K562 (cell line): ENCODE data around the gene UBR3. TPM values are rescaled to one million over a fixed set of nuclear protein-coding genes. Genes with fewer than 3 reads are reported as not detected.

Source experiments
- FOXM1 ChIP-seq, 2 experiments: fragments of 450-650 bp in 1 of 2; sonication (generic) in 1 of 2; formaldehyde crosslinking in 1 of 2; IDR thresholded peaks; 2 replicates each; pipeline versions ENCODE4 v1.6.1 to v1.9.0; 2017 to 2022; ENCODE audit warnings: low read depth in 2 of 2, mild to moderate bottlenecking in 2 of 2, missing genetic modification reagents in 1 of 2, moderate library complexity in 1 of 2
- HDAC2 ChIP-seq: fragments of 450-650 bp; IDR thresholded peaks from 2 replicates; pipeline ENCODE4 v1.6.1; 2016; ENCODE audit warnings: mild to moderate bottlenecking
- MCM7 ChIP-seq, 2 experiments: fragments of 450-650 bp; IDR thresholded peaks; 2 replicates each; pipeline ENCODE4 v1.6.1; 2016 to 2018
- PRPF4 ChIP-seq: fragments of 200-400 bp; formaldehyde crosslinking; IDR thresholded peaks from one replicate; pipeline ENCODE4 v1.6.1; 2017; ENCODE audit warnings: low read length, low read depth, mild to moderate bottlenecking; ENCODE audit not compliant: insufficient read depth, poor library complexity, severe bottlenecking
- SP1 ChIP-seq: sonication (generic); formaldehyde crosslinking; IDR thresholded peaks from 2 replicates; pipeline ENCODE4 v1.8.1; 2022; ENCODE audit warnings: mild to moderate bottlenecking, missing genetic modification reagents
- TEAD4 ChIP-seq, 2 experiments: sonication (generic) in 1 of 2; formaldehyde crosslinking in 1 of 2; IDR thresholded peaks; 2 replicates each; pipeline versions ENCODE4 v1.6.1 to v1.8.0; 2012 to 2022; ENCODE audit warnings: borderline replicate concordance in 1 of 2, inconsistent platforms in 1 of 2, low read length in 1 of 2, mild to moderate bottlenecking in 1 of 2, missing genetic modification reagents in 1 of 2
- ZBTB7A ChIP-seq: IDR thresholded peaks from 2 replicates; pipeline ENCODE4 v1.6.1; 2011; ENCODE audit warnings: low read depth, mild to moderate bottlenecking, low read length, moderate library complexity, borderline replicate concordance; ENCODE audit not compliant: control insufficient read depth
- ZFP36 ChIP-seq: fragments of 150-350 bp; IDR thresholded peaks from 2 replicates; pipeline ENCODE4 v1.6.1; 2018; ENCODE audit warnings: low read length, low read depth; ENCODE audit not compliant: partially characterized antibody
- ZNF124 ChIP-seq: sonication (generic); formaldehyde crosslinking; IDR thresholded peaks from 2 replicates; pipeline ENCODE4 v1.8.1; 2022; ENCODE audit warnings: missing genetic modification reagents
- ZNF431 ChIP-seq: sonication (generic); formaldehyde crosslinking; IDR thresholded peaks from 2 replicates; pipeline ENCODE4 v1.8.0; 2022; ENCODE audit warnings: mild to moderate bottlenecking, missing genetic modification reagents
- polyA plus RNA-seq, 8 experiments: library from polyadenylated mRNA; depleted of rRNA in 4 of 8; stranded (reverse) in 5 of 8; unstranded in 3 of 8; fragments of >200 nt; fragmentation: Nextera tagmentation in 2 of 8; fragmentation: Illumina TruSeq in 1 of 8; extraction: Ambion mirVana in 2 of 8; extraction: Trizol in 1 of 8; gene quantifications; 2 replicates each; pipeline versions ENCODE4 v1.2.1 to v1.2.3, GENCODE V29; 2011 to 2014; ENCODE audit warnings: inconsistent platforms in 1 of 8, missing spikeins in 1 of 8
- total RNA-seq, 7 experiments: library from RNA; depleted of rRNA in 6 of 7; stranded (reverse); fragments of >200 nt in 6 of 7; fragmentation: Illumina TruSeq in 2 of 7; extraction: Trizol in 2 of 7; gene quantifications; 2 replicates each; pipeline versions ENCODE4 v1.2.1 to v1.2.3, GENCODE V29; 2011 to 2021; ENCODE audit warnings: low replicate concordance in 1 of 7
- TF ChIP-seq, protein P1 (sequence below): fragments of 450-650 bp; IDR thresholded peaks from 2 replicates; pipeline ENCODE4 v1.6.1; 2016; ENCODE audit warnings: mild to moderate bottlenecking, moderate library complexity
- TF ChIP-seq, protein P2 (sequence below): fragments of 250-450 bp; sonication (Bioruptor Pico); IDR thresholded peaks from 2 replicates; pipeline ENCODE4 v1.5.0; 2021; ENCODE audit warnings: mild to moderate bottlenecking, borderline replicate concordance

Gene UBR3
- total and polyA plus RNA-seq, 9 of the 15 experiments (the other 6 are each of a cell fraction or from before 2014, with no cell fraction given), result 14.4 to 63.5 (median 40.4) TPM

DNA sequence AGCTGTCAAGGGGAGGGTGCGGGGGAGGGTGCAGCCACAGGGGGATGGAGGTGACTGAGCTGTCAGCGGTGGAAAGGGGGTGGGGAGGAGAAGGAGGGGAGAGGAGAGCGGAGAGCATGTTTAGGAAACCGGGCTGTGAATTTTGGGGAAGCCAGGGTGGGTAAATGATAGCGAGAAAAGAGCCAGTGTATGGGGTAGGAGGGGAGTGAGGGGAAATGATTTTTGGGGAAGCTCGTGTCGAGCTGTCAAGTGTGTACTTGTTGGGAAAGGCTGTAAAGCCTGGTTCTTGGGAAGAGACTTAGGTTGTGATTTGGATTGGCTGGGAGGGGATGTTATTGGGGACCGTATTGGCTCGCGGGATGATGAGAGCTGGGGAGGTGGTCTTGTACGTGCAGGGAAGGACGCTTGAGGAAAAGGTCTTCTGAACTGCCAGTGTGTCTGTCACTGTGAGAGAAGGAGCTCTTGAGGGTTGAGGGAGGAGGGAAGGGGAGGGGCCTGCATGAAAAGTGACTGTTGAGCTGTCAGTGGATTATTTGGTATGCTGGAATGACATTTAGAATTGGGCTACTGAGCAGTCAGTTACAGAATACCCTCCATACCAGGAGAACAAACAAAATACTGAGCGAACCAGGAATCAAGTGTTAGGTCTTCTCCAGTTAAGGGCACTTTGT lies 1.0 kb downstream of the UBR3 start (continued):
- TF ChIP-seq ZFP36, result no peak
- peak; percentile 57; the same call in 1 of the 2 replicates for TF ChIP-seq TEAD4 (IDR thresholded peaks at IDR 0.05; ENCODE audit: low read length)
- TF ChIP-seq TEAD4 (CRISPR knock-in tag; IDR thresholded peaks at IDR 0.05; ENCODE audit: borderline replicate concordance), result no peak
- 0 out of 2 replicates have a peak, but pooled peaks have one; percentile 19 for TF ChIP-seq SP1 (CRISPR knock-in tag)
- no peak for TF ChIP-seq PRPF4
- TF ChIP-seq ZNF431 (CRISPR knock-in tag), result no peak
- peak; percentile 93 for TF ChIP-seq HDAC2
- TF ChIP-seq ZBTB7A, result no peak
- TF ChIP-seq, protein P1, sequence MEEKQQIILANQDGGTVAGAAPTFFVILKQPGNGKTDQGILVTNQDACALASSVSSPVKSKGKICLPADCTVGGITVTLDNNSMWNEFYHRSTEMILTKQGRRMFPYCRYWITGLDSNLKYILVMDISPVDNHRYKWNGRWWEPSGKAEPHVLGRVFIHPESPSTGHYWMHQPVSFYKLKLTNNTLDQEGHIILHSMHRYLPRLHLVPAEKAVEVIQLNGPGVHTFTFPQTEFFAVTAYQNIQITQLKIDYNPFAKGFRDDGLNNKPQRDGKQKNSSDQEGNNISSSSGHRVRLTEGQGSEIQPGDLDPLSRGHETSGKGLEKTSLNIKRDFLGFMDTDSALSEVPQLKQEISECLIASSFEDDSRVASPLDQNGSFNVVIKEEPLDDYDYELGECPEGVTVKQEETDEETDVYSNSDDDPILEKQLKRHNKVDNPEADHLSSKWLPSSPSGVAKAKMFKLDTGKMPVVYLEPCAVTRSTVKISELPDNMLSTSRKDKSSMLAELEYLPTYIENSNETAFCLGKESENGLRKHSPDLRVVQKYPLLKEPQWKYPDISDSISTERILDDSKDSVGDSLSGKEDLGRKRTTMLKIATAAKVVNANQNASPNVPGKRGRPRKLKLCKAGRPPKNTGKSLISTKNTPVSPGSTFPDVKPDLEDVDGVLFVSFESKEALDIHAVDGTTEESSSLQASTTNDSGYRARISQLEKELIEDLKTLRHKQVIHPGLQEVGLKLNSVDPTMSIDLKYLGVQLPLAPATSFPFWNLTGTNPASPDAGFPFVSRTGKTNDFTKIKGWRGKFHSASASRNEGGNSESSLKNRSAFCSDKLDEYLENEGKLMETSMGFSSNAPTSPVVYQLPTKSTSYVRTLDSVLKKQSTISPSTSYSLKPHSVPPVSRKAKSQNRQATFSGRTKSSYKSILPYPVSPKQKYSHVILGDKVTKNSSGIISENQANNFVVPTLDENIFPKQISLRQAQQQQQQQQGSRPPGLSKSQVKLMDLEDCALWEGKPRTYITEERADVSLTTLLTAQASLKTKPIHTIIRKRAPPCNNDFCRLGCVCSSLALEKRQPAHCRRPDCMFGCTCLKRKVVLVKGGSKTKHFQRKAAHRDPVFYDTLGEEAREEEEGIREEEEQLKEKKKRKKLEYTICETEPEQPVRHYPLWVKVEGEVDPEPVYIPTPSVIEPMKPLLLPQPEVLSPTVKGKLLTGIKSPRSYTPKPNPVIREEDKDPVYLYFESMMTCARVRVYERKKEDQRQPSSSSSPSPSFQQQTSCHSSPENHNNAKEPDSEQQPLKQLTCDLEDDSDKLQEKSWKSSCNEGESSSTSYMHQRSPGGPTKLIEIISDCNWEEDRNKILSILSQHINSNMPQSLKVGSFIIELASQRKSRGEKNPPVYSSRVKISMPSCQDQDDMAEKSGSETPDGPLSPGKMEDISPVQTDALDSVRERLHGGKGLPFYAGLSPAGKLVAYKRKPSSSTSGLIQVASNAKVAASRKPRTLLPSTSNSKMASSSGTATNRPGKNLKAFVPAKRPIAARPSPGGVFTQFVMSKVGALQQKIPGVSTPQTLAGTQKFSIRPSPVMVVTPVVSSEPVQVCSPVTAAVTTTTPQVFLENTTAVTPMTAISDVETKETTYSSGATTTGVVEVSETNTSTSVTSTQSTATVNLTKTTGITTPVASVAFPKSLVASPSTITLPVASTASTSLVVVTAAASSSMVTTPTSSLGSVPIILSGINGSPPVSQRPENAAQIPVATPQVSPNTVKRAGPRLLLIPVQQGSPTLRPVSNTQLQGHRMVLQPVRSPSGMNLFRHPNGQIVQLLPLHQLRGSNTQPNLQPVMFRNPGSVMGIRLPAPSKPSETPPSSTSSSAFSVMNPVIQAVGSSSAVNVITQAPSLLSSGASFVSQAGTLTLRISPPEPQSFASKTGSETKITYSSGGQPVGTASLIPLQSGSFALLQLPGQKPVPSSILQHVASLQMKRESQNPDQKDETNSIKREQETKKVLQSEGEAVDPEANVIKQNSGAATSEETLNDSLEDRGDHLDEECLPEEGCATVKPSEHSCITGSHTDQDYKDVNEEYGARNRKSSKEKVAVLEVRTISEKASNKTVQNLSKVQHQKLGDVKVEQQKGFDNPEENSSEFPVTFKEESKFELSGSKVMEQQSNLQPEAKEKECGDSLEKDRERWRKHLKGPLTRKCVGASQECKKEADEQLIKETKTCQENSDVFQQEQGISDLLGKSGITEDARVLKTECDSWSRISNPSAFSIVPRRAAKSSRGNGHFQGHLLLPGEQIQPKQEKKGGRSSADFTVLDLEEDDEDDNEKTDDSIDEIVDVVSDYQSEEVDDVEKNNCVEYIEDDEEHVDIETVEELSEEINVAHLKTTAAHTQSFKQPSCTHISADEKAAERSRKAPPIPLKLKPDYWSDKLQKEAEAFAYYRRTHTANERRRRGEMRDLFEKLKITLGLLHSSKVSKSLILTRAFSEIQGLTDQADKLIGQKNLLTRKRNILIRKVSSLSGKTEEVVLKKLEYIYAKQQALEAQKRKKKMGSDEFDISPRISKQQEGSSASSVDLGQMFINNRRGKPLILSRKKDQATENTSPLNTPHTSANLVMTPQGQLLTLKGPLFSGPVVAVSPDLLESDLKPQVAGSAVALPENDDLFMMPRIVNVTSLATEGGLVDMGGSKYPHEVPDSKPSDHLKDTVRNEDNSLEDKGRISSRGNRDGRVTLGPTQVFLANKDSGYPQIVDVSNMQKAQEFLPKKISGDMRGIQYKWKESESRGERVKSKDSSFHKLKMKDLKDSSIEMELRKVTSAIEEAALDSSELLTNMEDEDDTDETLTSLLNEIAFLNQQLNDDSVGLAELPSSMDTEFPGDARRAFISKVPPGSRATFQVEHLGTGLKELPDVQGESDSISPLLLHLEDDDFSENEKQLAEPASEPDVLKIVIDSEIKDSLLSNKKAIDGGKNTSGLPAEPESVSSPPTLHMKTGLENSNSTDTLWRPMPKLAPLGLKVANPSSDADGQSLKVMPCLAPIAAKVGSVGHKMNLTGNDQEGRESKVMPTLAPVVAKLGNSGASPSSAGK, result no peak
- no peak for TF ChIP-seq ZNF124 (CRISPR knock-in tag)
- TF ChIP-seq MCM7 (IDR thresholded peaks at IDR 0.05), result no peak
- TF ChIP-seq FOXM1 (IDR thresholded peaks at IDR 0.05; ENCODE audit: low read depth), result no peak
- TF ChIP-seq FOXM1 (CRISPR knock-in tag; IDR thresholded peaks at IDR 0.05; ENCODE audit: low read depth), result no peak
- TF ChIP-seq, protein P2, sequence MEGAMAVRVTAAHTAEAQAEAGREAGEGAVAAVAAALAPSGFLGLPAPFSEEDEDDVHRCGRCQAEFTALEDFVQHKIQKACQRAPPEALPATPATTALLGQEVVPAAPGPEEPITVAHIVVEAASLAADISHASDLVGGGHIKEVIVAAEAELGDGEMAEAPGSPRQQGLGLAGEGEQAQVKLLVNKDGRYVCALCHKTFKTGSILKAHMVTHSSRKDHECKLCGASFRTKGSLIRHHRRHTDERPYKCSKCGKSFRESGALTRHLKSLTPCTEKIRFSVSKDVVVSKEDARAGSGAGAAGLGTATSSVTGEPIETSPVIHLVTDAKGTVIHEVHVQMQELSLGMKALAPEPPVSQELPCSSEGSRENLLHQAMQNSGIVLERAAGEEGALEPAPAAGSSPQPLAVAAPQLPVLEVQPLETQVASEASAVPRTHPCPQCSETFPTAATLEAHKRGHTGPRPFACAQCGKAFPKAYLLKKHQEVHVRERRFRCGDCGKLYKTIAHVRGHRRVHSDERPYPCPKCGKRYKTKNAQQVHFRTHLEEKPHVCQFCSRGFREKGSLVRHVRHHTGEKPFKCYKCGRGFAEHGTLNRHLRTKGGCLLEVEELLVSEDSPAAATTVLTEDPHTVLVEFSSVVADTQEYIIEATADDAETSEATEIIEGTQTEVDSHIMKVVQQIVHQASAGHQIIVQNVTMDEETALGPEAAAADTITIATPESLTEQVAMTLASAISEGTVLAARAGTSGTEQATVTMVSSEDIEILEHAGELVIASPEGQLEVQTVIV (CRISPR knock-in tag), result no peak
